NCI-H1105 treated with DMSO at 0.1 percent for 48 hours (cell line): ENCODE measurements around the gene KCNMA1.

Experiments
- DNase-seq: peaks from one replicate; lab custom pipeline; 2025; lab: John Stamatoyannopoulos, UW

The KCNMA1 gene

DNA sequence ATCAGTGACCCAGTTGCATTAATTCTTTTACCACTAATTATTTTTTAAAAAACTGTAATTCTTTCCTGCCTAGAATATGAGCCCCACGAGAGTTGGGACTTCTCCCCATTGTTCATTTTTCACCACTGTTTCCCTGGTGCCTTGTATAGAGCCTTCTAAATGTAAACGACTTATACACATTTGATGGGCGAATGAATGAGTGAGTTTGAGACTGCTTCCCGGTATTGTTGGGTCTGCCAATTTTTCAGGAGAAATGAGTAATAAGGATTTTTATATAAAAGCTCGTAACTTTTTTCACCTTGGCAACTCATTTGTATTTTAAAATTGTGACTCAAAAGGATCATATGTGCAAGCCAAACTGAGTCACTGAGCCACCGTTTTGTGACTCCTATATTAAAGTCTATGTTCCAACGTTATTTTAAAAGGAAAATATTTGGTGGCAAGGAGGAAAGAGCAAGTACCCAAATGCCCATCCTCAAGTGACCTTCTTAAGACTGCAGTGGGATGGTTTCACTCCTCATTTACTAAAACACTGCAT is 621.3 kb downstream of the KCNMA1 start:
- DNase-seq = no peak

DNA sequence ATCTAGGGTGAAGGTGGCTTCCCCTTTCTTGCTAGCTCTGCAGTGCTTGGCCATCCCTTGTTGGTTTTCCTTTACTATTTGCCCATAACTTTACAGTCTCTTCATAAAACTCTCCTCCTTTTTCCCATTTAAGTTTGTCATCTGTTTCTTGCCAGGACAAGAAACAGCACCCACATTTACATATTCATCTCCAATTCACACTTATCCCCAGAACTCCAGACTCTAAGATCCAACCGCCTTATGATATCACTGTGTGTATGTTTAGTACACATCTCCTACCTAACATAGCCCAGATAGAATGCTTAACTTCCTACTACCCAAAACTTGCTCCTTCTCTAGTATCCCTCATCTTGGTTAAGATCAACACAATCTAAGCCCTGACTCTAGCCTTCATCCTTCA is 622.2 kb downstream of the KCNMA1 start:
- DNase-seq = no peak

DNA sequence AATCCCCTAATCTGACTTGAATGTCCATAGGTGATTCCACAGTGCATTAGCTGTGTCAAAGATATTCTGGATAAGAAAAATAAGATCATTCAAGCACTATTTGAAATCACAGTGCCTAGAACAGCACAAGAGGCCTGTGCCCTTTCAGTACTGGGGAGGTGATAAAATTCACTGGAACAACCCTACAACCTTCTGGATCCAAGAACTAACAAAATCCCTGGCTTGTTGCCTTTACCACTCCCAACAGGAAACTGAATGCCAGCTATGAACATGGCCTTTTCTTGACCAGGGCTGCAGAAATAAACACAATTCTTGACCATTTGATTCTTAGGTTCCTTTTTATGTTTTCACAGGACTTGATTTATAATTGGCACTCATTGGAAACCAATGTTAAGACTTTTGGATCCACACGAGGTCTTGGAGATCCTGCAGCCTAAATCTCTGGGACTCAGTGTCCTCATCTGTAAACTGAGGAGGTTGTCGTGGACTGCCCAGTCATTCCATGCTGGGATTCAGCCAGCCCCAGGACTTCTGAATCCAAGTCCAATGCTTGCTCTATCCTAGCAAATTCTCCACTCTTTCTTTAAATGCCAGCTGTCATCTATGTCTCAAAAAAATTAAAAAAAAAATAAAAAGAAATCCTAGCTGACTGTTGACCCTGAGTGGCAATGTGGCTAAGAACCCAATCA is 624.7 kb downstream of the KCNMA1 start:
- DNase-seq = no peak

DNA sequence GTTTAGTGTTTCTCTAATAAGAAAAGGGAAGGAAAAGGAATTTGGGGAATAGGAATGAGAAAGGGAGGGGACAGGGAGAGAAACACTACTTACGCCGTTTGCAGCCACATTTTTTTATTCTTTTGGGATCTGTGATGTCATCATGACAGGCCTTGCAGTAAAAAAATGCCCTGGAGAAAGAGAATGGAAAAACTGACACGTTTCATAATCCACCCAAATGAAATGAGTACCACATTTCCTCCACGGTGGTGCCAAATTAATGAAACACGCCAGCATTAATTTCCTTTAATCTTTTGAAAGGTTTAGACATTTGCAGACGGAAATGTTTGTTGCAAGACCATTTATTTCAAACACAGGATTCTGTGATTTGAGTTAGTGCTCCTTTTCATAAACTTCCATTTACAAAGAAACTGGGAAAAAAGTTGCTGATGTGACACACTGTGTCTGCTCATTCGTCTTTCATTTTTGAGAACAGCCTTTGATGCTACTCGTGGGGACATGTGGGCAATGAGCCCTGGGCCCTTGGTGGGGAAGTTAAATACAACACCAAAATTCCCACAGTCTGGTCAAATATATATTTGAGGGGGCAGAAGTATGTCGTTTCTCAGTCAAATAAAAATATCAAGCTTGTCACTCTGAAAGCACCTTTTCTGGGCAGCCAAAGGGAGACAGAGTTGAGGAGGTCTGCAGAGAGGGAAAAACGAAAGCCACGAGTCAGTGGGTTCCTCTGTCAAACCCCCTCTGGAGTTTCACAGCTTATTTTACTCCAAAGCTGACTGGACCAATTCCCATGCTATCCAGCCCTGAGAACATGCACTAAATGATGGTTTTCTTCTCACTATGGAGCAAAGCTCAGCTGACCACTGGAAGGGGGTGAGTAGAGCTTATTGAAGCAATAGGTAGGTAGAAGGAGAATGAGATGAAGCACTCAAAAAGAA is 625.5 kb downstream of the KCNMA1 start:
- no peak for DNase-seq

DNA sequence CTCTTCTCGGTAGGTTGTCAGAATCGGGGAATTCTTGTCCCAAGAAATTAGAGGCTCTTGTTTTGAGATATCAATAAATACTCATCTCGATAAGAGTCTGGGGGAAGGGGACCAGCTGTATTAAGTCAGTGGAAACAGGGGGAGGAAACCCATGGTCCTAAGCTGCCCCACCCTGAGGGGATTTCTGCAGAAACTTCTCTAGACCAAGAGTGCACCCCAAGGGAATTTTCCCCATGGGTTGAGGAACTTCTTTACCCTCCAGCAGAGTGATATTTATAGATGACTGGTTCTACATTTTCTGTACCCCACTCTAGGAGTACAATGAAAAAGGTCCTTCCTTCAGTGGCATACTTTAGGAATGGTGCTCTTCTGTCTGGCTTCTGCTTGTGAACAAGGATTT is 627.2 kb downstream of the KCNMA1 start:
- no peak for DNase-seq

DNA sequence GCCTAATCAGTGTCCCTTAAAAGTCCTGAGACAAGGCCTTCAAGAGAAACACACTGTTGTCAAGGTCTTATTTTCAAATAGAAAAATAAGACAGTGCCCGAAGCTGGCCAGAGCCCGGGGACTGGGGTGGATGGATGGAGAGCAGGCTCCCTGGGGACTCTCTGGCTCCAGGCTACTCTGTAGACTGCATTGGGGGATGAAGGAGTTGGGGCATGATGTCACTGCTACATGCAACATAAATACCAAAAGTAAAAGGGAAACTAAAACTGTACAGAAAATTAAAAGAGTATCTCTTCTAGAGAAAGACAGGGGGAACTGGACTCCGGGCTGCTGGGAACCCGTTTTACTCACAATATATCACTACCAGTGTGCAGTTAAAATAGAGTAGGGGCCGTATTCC is 629.8 kb downstream of the KCNMA1 start:
- no peak for DNase-seq

DNA sequence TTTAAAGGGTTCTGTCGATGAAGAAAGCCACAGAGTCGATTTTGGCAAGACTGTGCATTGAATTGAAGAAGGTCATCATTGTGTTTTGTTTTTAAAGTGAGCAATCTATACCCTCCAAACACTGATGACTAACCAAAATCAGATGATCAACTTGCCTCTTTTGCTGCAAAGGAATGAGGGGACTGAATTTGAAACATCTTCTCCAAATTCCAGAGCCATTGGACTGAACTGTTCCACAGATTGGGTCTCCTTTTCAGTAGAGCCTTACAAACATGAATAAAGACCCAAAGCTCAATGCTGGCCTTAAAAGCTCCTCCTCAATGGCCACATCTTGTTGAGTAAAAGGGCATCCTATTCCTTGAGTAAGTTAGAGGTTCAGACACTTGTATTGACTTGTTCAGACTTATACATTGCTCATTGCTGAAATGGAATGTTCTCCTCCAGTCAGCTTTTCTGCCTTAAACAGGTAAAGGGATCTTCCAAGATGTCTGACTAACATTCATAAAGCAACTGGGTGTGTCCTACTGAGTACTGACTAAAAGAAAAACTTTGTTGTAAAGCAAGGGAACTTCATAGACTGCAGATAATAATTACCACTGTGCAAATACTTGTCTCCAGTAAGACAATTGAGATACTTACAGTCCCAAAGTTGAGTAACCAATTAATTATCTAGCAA is 630.6 kb downstream of the KCNMA1 start:
- DNase-seq = no peak

DNA sequence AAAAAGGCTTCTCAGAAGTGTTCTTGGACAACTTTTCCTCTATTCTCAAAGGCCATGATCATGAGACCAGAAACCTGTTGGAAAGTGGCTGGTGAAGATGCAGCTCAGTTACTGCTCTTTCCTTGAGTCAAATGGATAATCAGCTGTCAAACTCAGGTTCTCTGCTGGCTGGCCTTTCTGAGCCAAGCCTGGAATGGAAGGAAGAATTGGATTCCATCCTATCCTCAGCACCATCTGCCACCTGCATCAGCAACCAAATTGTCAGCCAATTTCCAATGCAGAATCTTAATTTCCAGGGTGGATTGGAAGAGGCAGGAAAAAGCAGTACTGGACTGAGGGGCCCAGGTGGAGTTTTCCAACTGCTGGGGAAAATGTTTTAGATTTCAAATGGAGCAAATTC is 631.7 kb downstream of the KCNMA1 start:
- DNase-seq = no peak

DNA sequence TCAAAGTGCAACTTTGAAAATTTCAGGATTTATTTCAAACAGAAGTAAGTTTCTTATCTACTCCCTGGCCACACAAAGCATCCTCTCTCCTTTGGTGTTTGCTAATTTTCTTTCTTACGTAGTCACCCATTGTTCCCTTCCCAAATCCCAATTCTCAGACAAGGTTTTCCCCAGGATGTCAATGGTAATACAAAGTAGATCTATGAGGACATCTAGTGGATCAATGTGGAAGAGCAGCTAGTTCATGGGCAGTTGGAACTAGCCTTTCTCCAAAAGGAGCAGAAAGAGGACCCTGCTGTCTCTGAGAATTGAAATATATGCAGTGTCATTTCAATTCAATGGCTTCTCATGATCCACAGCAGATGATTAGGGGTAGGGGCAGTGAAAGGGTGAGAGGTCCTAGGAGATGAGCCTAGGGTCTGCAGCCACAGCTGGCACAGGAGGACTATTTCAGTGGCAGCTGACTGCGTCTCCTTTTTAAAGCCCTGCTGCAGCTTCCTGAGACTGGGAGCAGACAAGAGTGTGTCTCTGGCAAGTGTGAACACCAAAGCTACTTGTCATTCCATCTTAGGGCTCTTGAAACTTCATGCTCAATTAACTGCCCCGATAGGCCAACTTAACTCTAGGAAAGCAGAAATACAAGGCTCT is 632.6 kb downstream of the KCNMA1 start:
- DNase-seq = peak; percentile 26

DNA sequence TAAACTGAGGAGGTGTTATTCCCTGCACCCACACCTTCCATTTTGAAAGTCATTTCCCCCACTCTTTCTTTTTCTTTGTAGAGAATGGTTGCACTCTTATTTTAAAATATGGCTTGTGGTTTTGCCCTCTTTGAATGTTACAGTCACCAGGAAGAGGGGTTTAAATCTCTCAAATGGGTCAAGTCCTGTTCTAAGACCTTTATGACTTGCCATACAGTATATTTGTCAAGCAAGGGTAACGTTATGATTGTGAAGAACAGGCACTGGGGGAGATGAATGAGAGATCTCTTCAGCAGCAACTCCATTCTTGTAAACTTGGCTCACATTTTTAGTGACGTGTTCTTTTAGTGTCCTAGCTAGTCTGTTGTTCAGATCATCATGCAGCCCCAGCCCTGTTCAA is 634.7 kb downstream of the KCNMA1 start:
- DNase-seq = no peak

DNA sequence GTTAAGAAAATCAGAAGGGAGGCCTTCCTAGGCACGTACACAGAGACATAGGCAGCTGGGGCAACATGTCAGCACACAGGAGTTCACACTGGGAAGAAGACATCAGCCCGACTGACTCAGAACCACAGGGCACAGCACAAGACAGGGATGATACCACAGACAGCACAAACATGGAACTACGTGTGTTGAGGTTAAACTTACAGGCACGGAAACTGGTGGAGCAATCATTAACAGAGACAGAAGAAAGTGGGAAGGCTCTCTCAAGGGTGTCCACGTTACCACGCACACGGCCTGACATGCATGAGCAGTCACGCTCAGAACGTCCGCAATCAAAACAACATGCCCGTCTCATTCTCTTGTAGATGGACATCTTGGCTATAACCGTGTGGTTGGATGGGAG is 636.4 kb downstream of the KCNMA1 start:
- no peak for DNase-seq

DNA sequence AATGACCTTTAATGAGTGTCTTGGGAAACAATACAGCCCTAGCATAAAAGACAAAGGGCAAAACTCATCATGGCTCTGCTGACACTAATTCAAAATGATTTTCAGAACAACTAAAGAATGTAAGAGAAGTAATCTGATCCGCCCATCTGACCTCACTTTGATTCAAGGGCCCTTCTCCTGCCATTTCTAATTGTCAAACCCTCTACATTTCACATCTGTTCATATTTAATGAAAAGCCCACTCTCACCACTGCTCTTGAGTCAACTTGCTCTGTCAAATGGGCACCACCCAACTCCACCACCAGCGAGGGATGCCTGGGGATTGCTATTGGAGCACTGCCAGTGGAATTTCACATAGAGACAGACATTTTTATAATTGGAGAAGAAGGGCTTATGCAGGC is 639.2 kb downstream of the KCNMA1 start:
- peak; percentile 88 for DNase-seq

DNA sequence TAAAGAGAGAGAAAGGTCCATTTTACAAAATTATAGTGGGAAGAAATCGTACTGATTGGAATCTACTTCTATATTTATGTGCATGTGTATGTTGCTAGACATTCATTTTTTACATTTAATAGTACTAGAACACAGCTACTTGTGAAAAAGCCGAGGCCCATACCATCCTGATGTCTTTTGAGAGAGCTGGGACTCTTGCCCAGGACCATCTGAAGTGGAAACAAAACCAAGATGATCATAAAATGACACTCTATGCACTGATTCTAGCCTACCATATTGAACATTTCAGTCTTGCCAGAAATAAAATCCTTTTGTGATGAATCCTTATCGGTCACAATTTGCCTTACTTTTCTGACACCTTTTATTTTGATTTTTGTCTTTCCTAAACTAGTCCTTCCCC is 640.0 kb downstream of the KCNMA1 start:
- peak; percentile 23 for DNase-seq

DNA sequence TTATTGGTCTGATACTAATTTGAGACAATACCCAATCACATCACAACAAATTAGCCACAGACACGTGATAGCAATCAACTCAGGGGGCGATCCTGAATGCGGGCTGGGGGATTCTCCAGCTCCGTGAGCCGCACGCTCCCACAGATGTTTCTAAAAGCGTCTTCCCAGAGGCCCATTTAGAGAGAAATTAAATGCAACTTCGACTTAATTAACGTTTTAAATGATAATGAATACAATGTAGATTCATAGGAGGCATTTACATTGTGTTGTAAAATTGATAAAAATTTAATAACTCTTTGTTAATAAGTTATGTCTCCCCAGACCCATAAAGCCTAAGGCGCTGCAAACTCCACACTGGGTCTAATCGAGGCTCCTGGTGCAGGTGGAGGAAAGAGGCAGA is 642.6 kb downstream of the KCNMA1 start:
- no peak for DNase-seq

DNA sequence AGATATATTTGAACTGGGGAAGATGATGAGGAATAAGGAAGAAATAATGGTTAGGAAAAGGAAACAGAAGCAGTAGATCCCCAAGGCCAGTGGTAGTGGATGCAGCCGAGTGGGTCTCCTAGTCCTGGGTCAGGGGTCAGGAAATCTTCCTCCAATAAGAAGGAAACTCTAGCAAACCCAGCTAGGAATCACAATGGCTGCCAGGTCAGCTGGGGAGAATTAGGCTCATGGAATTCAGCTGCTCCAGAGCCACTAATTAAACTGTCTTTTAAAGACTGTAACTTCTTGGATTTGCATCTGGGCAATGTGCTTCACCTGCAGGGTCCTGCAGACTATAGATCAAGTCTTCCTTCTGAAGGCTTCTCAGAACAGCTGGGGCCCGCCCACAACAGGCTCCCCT is 644.4 kb downstream of the KCNMA1 start:
- no peak for DNase-seq

DNA sequence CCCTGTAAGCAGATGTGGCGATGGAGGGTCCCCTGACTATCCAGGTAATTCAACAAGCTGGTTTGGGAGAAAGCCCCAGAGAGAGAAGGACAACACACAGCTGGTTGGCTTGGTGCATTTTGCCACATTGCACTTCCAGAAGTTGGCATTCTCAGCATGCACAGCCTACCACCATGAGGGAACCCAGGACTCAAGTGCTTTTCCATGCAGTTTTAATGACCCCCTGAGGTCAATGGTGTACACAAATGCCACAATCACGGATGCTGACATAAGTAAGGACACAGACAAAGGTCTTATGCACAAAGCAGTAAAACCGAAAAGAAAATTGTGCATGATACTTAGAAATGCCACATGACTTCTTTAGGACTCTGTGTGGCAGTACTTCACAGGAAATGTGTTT is 645.1 kb downstream of the KCNMA1 start:
- DNase-seq = no peak

DNA sequence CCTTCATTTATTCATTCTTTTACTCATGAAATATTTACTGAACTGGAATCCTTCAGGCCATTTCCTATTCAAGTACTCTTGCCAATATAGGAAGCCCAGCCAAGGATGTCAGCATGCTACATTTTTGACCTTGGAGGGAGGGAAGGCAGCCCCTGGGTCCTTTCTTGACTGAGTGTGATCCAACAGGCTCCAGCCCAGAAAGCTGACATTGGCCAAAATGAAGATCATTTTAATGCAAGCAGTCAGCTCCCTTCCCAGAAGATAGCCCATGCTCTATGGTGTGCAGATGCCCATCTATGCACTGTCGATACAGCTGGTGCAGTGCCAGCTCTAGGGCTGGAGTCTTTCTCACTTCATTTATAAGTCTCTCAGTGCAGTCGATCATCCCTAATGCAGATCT is 646.0 kb downstream of the KCNMA1 start:
- DNase-seq = no peak

DNA sequence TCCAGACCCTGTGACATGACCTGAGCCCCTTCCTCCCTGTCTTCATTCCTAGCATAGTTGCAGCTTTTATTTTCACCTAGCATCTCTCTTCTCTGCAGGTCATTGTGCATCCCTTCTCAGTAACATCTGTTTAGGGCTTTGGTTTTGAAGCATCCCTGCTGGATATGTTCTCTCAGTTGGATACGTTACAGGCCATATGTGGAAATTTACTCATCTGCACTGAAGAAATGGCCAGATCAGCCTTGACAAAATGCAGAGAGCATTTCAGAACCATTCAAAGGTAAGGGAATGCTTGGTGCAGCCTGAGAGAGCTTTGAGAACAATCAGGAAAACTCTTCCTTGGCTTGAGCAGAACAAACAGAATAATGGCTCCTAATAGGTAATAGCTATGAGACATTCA is 647.0 kb downstream of the KCNMA1 start:
- DNase-seq = no peak

DNA sequence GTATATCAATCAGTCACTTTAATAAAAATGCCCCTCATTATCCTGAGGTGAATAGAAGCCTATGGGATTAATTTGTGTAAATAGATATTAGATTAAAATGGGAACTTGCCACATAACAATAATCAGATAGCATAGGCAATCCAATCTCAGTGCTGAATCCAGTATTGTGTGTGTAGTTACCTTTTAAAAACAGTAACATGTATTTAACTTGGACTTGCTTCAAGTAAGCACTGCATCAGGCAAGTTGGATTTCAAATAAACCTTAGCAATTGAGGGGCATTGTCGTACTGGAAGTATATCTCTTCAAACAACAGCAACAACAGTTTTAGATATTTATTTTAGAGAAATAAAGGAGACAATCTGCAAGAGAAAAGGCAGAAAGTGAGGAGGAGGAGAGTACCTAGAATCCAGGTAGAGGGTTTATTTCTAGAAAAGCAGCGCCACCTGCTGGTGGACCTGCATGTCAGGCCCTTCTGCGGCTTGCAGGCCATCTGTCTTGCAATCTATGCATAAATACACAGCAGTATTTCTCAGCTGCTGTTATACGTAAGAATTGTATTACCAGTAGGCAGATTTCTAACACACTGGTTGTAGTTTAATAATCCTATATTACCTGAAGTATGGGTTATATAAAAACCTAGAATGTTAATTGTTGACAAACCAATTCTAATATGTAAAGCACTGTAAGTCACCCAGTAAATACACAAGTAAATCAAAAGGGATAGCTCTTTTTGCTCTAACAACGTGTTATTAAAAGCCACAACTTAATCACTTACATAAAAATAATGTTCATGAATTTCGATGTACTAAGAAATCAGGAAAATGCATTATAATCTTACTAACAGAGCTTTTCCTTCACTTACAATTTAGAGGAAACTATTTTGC is 652.8 kb downstream of the KCNMA1 start:
- peak; percentile 59 for DNase-seq

DNA sequence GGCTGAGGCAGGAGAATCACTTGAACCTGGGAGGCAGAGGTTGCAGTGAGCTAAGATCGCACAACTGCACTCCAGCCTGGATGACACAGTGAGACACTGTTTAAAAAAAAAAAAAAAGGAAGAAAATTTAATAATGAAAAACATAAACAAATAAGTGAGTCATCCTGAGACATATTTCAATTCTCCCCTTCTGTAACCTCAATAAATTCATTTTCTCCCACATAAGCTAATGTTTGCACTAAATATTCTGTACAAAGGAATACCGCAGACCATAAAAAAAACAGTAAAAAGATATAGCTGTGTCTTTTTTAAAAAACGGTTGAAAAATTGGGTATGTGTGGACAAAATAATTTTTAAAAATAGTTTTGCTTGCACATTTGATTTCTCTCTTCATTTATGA is 654.0 kb downstream of the KCNMA1 start:
- no peak for DNase-seq

DNA sequence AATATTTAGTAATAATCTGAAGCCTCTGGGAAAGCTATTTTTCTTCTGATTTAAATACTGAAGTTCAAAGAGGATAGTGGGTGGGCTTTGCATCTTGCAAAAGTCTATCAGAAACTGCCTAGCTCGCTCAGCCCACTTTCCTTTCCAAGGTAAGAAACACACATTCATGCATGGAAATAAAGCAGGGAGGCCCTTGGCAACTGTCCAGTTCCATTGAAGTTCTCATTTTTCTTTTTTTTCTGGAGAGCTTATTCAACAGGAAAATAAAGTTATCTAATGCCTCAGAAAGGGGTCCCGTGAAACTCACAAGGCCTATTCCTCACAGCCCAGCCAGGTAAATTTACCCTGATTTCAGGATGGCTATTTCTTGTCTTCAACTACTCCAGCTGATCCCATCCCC is 654.9 kb downstream of the KCNMA1 start:
- DNase-seq = peak; percentile 2
